Muscle of leg (tissue), 11 donors: ENCODE measurements around the gene MPDZ. TPM values are rescaled to one million over a fixed set of nuclear protein-coding genes. Genes with fewer than 3 reads are reported as not detected.
"Not testable (repeated sequence)": the region's sequence is repeated elsewhere in the genome, so short reads cannot be mapped to it uniquely, and the experiment has no call there.

Experiments
- DNase-seq: peaks from one replicate; pipeline ENCODE4 v3.0.0; 2013
- H3K27ac ChIP-seq: one replicate; pipeline ENCODE4 v1.5.1; 2013; ENCODE audit warnings: mild to moderate bottlenecking, low read length, control low read depth
- H3K27me3 ChIP-seq: one replicate; pipeline ENCODE4 v1.6.1; 2013; ENCODE audit warnings: low read length; ENCODE audit not compliant: control insufficient read depth, insufficient read depth
- H3K36me3 ChIP-seq: one replicate; pipeline ENCODE4 v1.6.1; 2013; ENCODE audit warnings: low read length; ENCODE audit not compliant: control insufficient read depth, insufficient read depth
- H3K4me1 ChIP-seq: one replicate; pipeline ENCODE4 v1.6.1; 2013; ENCODE audit warnings: low read length; ENCODE audit not compliant: control insufficient read depth, insufficient read depth
- H3K4me3 ChIP-seq: one replicate; pipeline ENCODE4 v1.5.1; 2013; ENCODE audit warnings: low read length, control low read depth
- H3K9me3 ChIP-seq: replicated peaks from 2 replicates; pipeline ENCODE4 v1.6.1; 2013; ENCODE audit warnings: low read depth, low read length; ENCODE audit not compliant: control insufficient read depth
- WGBS: methylation state at CpG from one replicate; pipeline ENCODE4 v1.1.5; 2013; ENCODE audit warnings: missing lambda C conversion rate; ENCODE audit not compliant: insufficient coverage; 5-methylcytosine and 5-hydroxymethylcytosine counted together
- polyA plus RNA-seq, 8 donors: library from polyadenylated mRNA; unstranded; fragments of 120-200 nt; gene quantifications; one replicate each; pipeline versions ENCODE4 v1.2.1 to v1.2.3, GENCODE V29; 2013; ENCODE audit warnings: inconsistent platforms in 1 of 8, low replicate concordance in 1 of 8; ENCODE audit not compliant: insufficient read length in 8 of 8, insufficient read depth in 1 of 8
- total RNA-seq: library from RNA; stranded (reverse); fragments of 120-200 nt; gene quantifications from one replicate; pipeline ENCODE4 v1.2.4, GENCODE V29; 2013

Gene MPDZ
- total and polyA plus RNA-seq, 9 donors: 28.7 to 45.7 (median 36.7) TPM

DNA sequence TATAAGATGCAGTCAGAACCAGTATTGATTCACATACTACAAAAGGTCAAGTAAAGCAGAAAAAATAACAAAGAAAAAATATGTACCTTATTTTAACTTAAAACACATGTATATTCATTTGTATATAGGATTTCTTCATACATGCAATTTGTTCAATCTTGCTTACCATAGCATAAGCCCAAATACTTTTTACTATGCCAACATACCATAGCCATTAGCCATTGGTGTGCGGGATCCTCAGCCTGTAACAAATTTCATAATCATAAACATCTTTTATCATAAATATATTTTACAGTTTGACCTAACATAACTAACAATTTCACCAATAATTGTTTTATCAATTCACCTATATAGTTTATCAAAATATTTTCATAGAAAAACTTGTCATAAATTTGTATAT is 51.1 kb downstream of the MPDZ start:
- Histone ChIP-seq H3K27ac (no peak overlapping the region), H3K36me3 (peaks cover 4% of the 10 kb centered on the region), H3K9me3 (no peaks in the 10 kb centered on the region), H3K4me3 (no peak overlapping the region), H3K27me3 (no peaks in the 10 kb centered on the region), H3K4me1 (no peaks in the 10 kb centered on the region)
- no peak for DNase-seq
- no CpG with 5 or more reads among the region's 1 CpG for WGBS

DNA sequence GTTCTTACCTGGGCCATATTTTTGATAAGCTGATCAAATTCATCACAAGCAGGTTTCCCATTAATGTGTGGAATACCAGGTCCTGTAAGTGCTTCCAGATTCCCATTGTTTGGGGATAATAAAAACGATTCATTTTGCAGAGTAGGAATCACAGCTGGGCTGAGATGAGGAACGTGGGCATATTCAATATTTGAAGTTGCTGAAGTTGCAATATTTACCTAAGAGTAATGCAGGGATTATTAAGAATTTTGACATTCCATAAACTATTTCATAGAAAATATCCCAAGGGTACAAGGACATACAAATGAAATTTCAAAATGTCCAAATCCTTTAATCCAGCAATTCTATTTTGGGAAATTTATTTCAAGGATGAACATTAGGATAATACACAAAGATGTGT is 55.1 kb downstream of the MPDZ start:
- Histone ChIP-seq H3K27me3 (no peaks in the 10 kb centered on the region), H3K4me1 (no peaks in the 10 kb centered on the region), H3K9me3 (no peaks in the 10 kb centered on the region), H3K4me3 (no peak overlapping the region), H3K27ac (no peak overlapping the region), H3K36me3 (peaks cover 7% of the 10 kb centered on the region)
- DNase-seq: no peak
- 60% methylated on average over 1 of the region's 2 CpGs for WGBS

GRCh38 chr9:13222733-13223132 is 56.8 kb downstream of the MPDZ start:
- not testable (repeated sequence) for H3K36me3 ChIP-seq, H3K27ac ChIP-seq, H3K4me1 ChIP-seq, H3K4me3 ChIP-seq, H3K27me3 ChIP-seq, DNase-seq, H3K9me3 ChIP-seq

GRCh38 chr9:13221741-13222140 is 57.8 kb downstream of the MPDZ start:
- Histone ChIP-seq H3K4me3 (no peak overlapping the region), H3K36me3 (peaks cover 8% of the 10 kb centered on the region), H3K27ac (no peak overlapping the region), H3K9me3 (no peaks in the 10 kb centered on the region), H3K27me3 (no peaks in the 10 kb centered on the region), H3K4me1 (no peaks in the 10 kb centered on the region)
- no peak for DNase-seq

DNA sequence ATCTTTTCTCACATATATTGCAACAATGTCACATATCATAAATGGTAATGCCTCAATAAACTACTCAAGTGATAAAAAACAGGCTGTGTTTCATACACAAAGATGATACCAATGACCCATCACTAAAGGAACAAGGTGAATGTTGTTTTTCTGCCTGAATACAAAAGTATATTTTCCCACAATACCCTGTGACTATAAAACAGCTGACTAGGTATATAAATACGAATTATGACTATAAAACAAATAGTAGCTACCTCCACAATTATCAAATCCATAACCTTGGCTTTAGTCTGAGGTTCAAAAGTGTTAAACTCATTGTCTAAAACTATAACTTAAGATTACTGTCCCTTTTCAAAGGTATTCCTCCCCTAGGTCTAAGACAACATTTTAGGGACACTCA is 58.7 kb downstream of the MPDZ start:
- H3K36me3 ChIP-seq: peaks cover 12% of the 10 kb centered on the region
- no peaks in the 10 kb centered on the region for H3K27me3 ChIP-seq
- no CpG with 5 or more reads among the region's 1 CpG for WGBS
- H3K27ac ChIP-seq: no peak overlapping the region
- DNase-seq: no peak
- no peak overlapping the region for H3K4me3 ChIP-seq
- H3K9me3 ChIP-seq: no peaks in the 10 kb centered on the region
- H3K4me1 ChIP-seq: no peaks in the 10 kb centered on the region

DNA sequence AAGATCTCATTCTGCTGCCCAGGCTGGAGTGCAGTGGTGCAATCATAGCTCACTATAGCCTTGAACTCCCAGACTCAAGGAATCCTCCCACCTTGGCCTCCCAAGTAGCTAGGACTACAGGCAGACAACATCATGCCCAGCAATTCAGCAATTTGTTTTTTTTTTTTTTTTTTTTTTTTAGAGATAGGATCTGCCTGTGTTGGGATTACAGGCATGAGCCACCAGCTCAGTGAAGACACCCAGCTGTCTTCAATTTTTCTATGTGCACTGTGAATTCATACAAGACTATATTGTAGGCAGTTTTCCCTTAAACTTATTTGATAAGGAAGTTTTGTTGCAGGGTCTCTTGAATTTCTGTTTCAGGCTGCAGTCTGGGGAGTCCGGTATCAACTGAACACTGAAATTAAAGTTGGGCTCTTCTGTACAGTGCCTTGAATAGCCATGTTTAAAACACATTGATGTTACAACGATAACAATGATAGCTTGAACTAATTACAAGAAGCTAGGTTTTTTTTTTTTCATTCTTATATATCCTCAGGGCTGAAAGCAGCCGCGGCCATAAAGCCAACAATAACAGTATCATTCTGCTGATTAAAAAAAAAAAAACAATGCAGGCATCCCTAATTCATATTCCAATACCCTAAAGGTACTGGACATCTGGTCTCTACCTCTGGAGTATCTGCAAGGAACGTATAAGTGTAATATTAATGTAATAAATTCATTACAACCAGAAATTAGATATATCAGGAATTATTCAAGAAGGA is 63.5 kb downstream of the MPDZ start:
- 100% methylated on average over 1 of the region's 5 CpGs for WGBS
- Histone ChIP-seq H3K27ac (no peak overlapping the region), H3K36me3 (peaks cover 13% of the 10 kb centered on the region), H3K4me1 (no peaks in the 10 kb centered on the region), H3K9me3 (peaks cover 2% of the 10 kb centered on the region), H3K4me3 (no peak overlapping the region), H3K27me3 (no peaks in the 10 kb centered on the region)
- no peak for DNase-seq

GRCh38 chr9:13213998-13214397 is 65.5 kb downstream of the MPDZ start:
- H3K4me1 ChIP-seq: no peaks in the 10 kb centered on the region
- no peaks in the 10 kb centered on the region for H3K27me3 ChIP-seq
- no CpG with 5 or more reads among the region's 2 CpGs for WGBS
- DNase-seq: no peak
- no peak overlapping the region for H3K4me3 ChIP-seq
- peaks cover 2% of the 10 kb centered on the region for H3K9me3 ChIP-seq
- H3K27ac ChIP-seq: no peak overlapping the region
- peaks cover 10% of the 10 kb centered on the region for H3K36me3 ChIP-seq

- no peak overlapping the region for H3K27ac ChIP-seq
- H3K9me3 ChIP-seq: peaks cover 2% of the 10 kb centered on the region
- no peaks in the 10 kb centered on the region for H3K27me3 ChIP-seq
- H3K36me3 ChIP-seq: peaks cover 10% of the 10 kb centered on the region
- no peaks in the 10 kb centered on the region for H3K4me1 ChIP-seq
- H3K4me3 ChIP-seq: no peak overlapping the region
- peak; percentile 32 for DNase-seq
- WGBS: no CpG with 5 or more reads among the region's 1 CpG
These were observed 66.2 kb downstream of the MPDZ start for GRCh38 chr9:13213337-13213736.

DNA sequence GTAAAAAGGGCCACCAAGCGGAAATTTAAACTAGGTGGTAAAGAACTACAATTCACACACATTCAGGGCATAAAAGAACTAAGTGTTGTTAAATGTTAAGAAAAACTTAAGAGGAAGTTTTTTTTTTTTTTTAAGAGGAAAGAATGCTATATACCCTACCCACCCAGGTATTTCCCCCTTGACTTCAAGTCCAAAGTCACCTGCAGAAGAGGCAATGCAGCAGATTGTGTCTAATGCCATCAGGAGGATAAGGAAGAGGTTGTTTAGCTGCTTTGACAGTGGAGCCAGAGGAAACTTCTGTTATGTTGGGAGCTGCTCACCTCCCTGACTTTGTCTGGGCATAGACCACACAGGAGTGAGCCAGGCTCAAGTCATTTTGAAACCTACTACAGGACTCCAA is 69.2 kb downstream of the MPDZ start:
- no peak for DNase-seq
- Histone ChIP-seq H3K27ac (no peak overlapping the region), H3K36me3 (peaks cover 5% of the 10 kb centered on the region), H3K27me3 (no peaks in the 10 kb centered on the region), H3K4me3 (no peak overlapping the region), H3K4me1 (no peaks in the 10 kb centered on the region), H3K9me3 (peaks cover 2% of the 10 kb centered on the region)
- no CpG with 5 or more reads among the region's 1 CpG for WGBS

- no CpG with 5 or more reads among the region's 3 CpGs for WGBS
- DNase-seq: no peak
- peaks cover 2% of the 10 kb centered on the region for H3K9me3 ChIP-seq
- no peak overlapping the region for H3K27ac ChIP-seq
- no peaks in the 10 kb centered on the region for H3K27me3 ChIP-seq
- H3K4me3 ChIP-seq: no peak overlapping the region
- peaks cover 5% of the 10 kb centered on the region for H3K36me3 ChIP-seq
- H3K4me1 ChIP-seq: no peaks in the 10 kb centered on the region
These were observed 70.0 kb downstream of the MPDZ start for GRCh38 chr9:13209498-13209897.

GRCh38 chr9:13205824-13206223 is 73.7 kb downstream of the MPDZ start:
- Histone ChIP-seq H3K36me3 (peaks cover 14% of the 10 kb centered on the region), H3K4me1 (no peaks in the 10 kb centered on the region), H3K4me3 (no peak overlapping the region), H3K27ac (no peak overlapping the region), H3K27me3 (no peaks in the 10 kb centered on the region), H3K9me3 (no peaks in the 10 kb centered on the region)
- no peak for DNase-seq
- 89% methylated on average over 2 of the region's 3 CpGs for WGBS
